Spleen (tissue), 7 donors: ENCODE measurements around the gene MAEA.

Experiments used
- POLR2A ChIP-seq, 3 donors: fragments of 450-650 bp; IDR thresholded peaks; one replicate each; pipeline ENCODE4 v1.5.1; 2017; ENCODE audit warnings: antibody characterized with exemption in 3 of 3, mild to moderate bottlenecking in 1 of 3
- POLR2AphosphoS5 ChIP-seq, 3 donors: sonication (generic); formaldehyde crosslinking; IDR thresholded peaks; one replicate each; pipeline ENCODE4 v1.5.1; 2017; ENCODE audit warnings: antibody characterized with exemption in 3 of 3
- TF ChIP-seq, protein P1 (sequence below), 11 experiments: fragments of 200-600 bp in 7 of 11; fragments of 450-650 bp in 4 of 11; sonication (generic) in 4 of 11; IDR thresholded peaks in 8 of 11; conservative IDR thresholded peaks in 3 of 11; 1 replicate in 7 of 11; 2 replicates in 4 of 11; pipeline versions ENCODE4 v1.4.0 to v1.8.0; 2016 to 2021; ENCODE audit warnings: antibody characterized with exemption in 11 of 11, inconsistent platforms in 4 of 11, mild to moderate bottlenecking in 1 of 11
- donor health status: DM: no; HTN: no; CAD: no; lungs with moderate emphysema.
- donor health status: DM: no; HTN: no; CAD: no.
- donor health status: DM: no; HTN: no; CAD: no.

DNA sequence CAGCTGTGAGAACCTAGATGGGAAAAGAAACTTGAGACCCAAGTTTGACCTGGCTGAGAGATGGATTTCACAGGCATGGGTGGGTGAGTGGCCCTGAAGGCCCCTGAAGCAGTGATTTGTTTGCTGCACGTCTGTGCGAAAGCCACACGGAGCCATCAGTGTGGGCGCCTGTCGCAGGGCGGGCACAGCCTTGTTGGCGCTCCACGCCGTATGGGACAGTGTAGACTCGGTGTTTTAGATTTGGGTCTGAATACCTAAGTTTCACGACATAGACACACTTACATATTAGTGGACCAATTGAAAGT lies 35.4 kb downstream of the MAEA start:
- TF ChIP-seq, protein P1, sequence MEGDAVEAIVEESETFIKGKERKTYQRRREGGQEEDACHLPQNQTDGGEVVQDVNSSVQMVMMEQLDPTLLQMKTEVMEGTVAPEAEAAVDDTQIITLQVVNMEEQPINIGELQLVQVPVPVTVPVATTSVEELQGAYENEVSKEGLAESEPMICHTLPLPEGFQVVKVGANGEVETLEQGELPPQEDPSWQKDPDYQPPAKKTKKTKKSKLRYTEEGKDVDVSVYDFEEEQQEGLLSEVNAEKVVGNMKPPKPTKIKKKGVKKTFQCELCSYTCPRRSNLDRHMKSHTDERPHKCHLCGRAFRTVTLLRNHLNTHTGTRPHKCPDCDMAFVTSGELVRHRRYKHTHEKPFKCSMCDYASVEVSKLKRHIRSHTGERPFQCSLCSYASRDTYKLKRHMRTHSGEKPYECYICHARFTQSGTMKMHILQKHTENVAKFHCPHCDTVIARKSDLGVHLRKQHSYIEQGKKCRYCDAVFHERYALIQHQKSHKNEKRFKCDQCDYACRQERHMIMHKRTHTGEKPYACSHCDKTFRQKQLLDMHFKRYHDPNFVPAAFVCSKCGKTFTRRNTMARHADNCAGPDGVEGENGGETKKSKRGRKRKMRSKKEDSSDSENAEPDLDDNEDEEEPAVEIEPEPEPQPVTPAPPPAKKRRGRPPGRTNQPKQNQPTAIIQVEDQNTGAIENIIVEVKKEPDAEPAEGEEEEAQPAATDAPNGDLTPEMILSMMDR (IDR thresholded peaks at IDR 0.05 in 8 of 11, conservative IDR thresholded peaks at IDR 0.05 in 3 of 11) = no peak
- TF ChIP-seq POLR2AphosphoS5 (IDR thresholded peaks at IDR 0.05) (no peak), POLR2A (IDR thresholded peaks at IDR 0.05) (no peak)
